ENCODE results near the gene CTNND2. TPM values are rescaled to one million over a fixed set of nuclear protein-coding genes. Genes with fewer than 3 reads are reported as not detected.

The CTNND2 gene
- polyA plus RNA-seq, 1 of the 3 experiments (the other 2 are of a cell fraction), result not detected

DNA sequence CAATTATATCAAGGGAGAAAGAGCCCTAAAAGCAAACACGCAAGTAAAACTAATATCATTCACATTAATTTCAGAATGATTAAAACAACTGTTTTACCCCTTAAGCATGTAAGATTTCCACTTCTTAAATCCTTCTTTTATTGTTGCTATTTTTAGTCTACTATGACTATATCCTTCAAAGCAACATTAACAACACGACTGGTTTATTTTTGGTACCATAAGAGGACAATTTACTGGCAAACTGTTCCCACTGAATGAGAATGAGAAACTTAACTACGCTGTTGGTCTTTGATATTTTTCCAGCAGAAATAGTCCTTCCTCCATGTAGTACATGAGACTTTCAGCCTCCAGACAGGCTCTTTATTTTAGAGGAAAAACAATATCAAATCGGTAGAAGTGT, 281.5 kb downstream of the CTNND2 start:
- no peaks in the 10 kb centered on the region for H3K9me2 ChIP-seq
- no peaks in the 10 kb centered on the region for H3K4me1 ChIP-seq (ENCODE audit: control insufficient read depth in 1 of 2, insufficient read depth in 2 of 2, low read depth in 1 of 2, low read length in 1 of 2)
- no peaks in the 10 kb centered on the region for H4K20me1 ChIP-seq (ENCODE audit: insufficient read depth)
- TF ChIP-seq RCOR1 (IDR thresholded peaks at IDR 0.05; ENCODE audit: low read length), result no peak
- no peak for TF ChIP-seq JUND (IDR thresholded peaks at IDR 0.05)
- TF ChIP-seq GATA2 (CRISPR knock-in tag; IDR thresholded peaks at IDR 0.05), result no peak
- no peak for TF ChIP-seq RFX5 (IDR thresholded peaks at IDR 0.05; ENCODE audit: low read length)
- no peak for TF ChIP-seq PBX3 (IDR thresholded peaks at IDR 0.05)
- TF ChIP-seq GABPA (IDR thresholded peaks at IDR 0.05; ENCODE audit: low read depth), result no peak
- TF ChIP-seq TAF1 (IDR thresholded peaks at IDR 0.05; ENCODE audit: borderline replicate concordance, low read depth, low read length), result no peak
- TF ChIP-seq, protein P1, sequence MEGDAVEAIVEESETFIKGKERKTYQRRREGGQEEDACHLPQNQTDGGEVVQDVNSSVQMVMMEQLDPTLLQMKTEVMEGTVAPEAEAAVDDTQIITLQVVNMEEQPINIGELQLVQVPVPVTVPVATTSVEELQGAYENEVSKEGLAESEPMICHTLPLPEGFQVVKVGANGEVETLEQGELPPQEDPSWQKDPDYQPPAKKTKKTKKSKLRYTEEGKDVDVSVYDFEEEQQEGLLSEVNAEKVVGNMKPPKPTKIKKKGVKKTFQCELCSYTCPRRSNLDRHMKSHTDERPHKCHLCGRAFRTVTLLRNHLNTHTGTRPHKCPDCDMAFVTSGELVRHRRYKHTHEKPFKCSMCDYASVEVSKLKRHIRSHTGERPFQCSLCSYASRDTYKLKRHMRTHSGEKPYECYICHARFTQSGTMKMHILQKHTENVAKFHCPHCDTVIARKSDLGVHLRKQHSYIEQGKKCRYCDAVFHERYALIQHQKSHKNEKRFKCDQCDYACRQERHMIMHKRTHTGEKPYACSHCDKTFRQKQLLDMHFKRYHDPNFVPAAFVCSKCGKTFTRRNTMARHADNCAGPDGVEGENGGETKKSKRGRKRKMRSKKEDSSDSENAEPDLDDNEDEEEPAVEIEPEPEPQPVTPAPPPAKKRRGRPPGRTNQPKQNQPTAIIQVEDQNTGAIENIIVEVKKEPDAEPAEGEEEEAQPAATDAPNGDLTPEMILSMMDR (IDR thresholded peaks at IDR 0.05), result no peak
- no peak for TF ChIP-seq SMC3 (IDR thresholded peaks at IDR 0.05; ENCODE audit: low read depth, low read length)
- no peak for TF ChIP-seq POLR2AphosphoS5 (IDR thresholded peaks at IDR 0.05; ENCODE audit: low read depth, low read length)
- no peak for TF ChIP-seq IRF3 (IDR thresholded peaks at IDR 0.05; ENCODE audit: low read depth, low read length)
- no peak for TF ChIP-seq FOXJ3 (CRISPR knock-in tag; IDR thresholded peaks at IDR 0.05)
- no peak for TF ChIP-seq FOXM1 (IDR thresholded peaks at IDR 0.05; ENCODE audit: low read depth)
- WGBS (ENCODE audit: low lambda C conversion rate), result 9% methylated on average over 4 of the region's 4 CpGs
- H2AFZ ChIP-seq (ENCODE audit: low read depth), result no peak overlapping the region
- H3K27me3 ChIP-seq (ENCODE audit: insufficient read depth), result no peaks in the 10 kb centered on the region
- ChIA-PET POLR2A (no interaction called here), CTCF (no interaction called here)
- no peak overlapping the region for H3K27ac ChIP-seq (ENCODE audit: low read depth in 2 of 2, low read length in 1 of 2)
- H3K4me2 ChIP-seq, result no peak overlapping the region
- DNase-seq, result no peak
- H3K36me3 ChIP-seq (replicated peaks in 1 of 2; ENCODE audit: control insufficient read depth in 1 of 2, insufficient read depth in 2 of 2, low read length in 1 of 2), result no peaks in the 10 kb centered on the region
- no peaks in the 10 kb centered on the region for H3F3A ChIP-seq (replicated peaks; ENCODE audit: insufficient read depth)
- no peak overlapping the region for H3K4me3 ChIP-seq (ENCODE audit: low read depth in 2 of 2, low read length in 1 of 2)
- H3K9me3 ChIP-seq, result no peaks in the 10 kb centered on the region
- no peak overlapping the region for H3K9ac ChIP-seq
- H3K79me2 ChIP-seq (ENCODE audit: insufficient read depth), result no peaks in the 10 kb centered on the region

DNA sequence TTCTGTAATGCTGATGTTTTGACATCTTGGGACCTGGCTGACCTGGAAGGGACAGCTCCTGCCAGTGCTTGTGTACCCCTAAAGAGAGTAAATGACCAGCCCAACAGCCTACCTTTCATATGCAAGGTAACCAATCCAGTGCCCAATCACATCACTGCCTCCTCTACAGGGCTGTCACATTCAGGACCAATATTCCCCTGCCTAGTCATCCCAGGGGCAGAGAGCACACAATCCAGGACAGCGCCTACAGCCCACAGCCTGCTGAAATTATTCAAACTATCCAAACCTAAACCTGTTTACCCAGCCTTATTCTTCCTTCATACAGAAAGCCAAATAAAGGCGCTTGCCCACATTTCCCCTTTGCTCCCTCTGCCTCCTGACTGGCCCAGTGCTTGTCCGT, 284.1 kb downstream of the CTNND2 start:
- 11% methylated on average over 3 of the region's 3 CpGs for WGBS (ENCODE audit: low lambda C conversion rate)
- no peak for DNase-seq
- H3F3A ChIP-seq (replicated peaks; ENCODE audit: insufficient read depth), result no peaks in the 10 kb centered on the region
- CTCF ChIA-PET, result interaction anchor here (1.3 kb wide), 1 partner anchor 352 kb away, joined by 3 read pairs; no protein-coding TSS in a partner anchor
- no peak overlapping the region for H3K4me2 ChIP-seq
- no peaks in the 10 kb centered on the region for H3K27me3 ChIP-seq (ENCODE audit: insufficient read depth)
- H3K9me3 ChIP-seq, result no peaks in the 10 kb centered on the region
- POLR2A ChIA-PET, result no interaction called here
- no peaks in the 10 kb centered on the region for H3K79me2 ChIP-seq (ENCODE audit: insufficient read depth)
- H2AFZ ChIP-seq (ENCODE audit: low read depth), result no peak overlapping the region
- no peaks in the 10 kb centered on the region for H3K36me3 ChIP-seq (replicated peaks in 1 of 2; ENCODE audit: control insufficient read depth in 1 of 2, insufficient read depth in 2 of 2, low read length in 1 of 2)
- no peak overlapping the region for H3K9ac ChIP-seq
- no peaks in the 10 kb centered on the region for H3K4me1 ChIP-seq (ENCODE audit: control insufficient read depth in 1 of 2, insufficient read depth in 2 of 2, low read depth in 1 of 2, low read length in 1 of 2)
- no peak overlapping the region for H3K27ac ChIP-seq (ENCODE audit: low read depth in 2 of 2, low read length in 1 of 2)
- H3K4me3 ChIP-seq (ENCODE audit: low read depth in 2 of 2, low read length in 1 of 2), result no peak overlapping the region
- H4K20me1 ChIP-seq (ENCODE audit: insufficient read depth), result no peaks in the 10 kb centered on the region
- no peaks in the 10 kb centered on the region for H3K9me2 ChIP-seq
- TF ChIP-seq, protein P2, sequence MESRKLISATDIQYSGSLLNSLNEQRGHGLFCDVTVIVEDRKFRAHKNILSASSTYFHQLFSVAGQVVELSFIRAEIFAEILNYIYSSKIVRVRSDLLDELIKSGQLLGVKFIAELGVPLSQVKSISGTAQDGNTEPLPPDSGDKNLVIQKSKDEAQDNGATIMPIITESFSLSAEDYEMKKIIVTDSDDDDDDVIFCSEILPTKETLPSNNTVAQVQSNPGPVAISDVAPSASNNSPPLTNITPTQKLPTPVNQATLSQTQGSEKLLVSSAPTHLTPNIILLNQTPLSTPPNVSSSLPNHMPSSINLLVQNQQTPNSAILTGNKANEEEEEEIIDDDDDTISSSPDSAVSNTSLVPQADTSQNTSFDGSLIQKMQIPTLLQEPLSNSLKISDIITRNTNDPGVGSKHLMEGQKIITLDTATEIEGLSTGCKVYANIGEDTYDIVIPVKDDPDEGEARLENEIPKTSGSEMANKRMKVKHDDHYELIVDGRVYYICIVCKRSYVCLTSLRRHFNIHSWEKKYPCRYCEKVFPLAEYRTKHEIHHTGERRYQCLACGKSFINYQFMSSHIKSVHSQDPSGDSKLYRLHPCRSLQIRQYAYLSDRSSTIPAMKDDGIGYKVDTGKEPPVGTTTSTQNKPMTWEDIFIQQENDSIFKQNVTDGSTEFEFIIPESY (IDR thresholded peaks at IDR 0.05; ENCODE audit: borderline replicate concordance, low read depth), result no peak
- TF ChIP-seq, protein P1 (IDR thresholded peaks at IDR 0.05), result no peak
- TF ChIP-seq, protein P3, sequence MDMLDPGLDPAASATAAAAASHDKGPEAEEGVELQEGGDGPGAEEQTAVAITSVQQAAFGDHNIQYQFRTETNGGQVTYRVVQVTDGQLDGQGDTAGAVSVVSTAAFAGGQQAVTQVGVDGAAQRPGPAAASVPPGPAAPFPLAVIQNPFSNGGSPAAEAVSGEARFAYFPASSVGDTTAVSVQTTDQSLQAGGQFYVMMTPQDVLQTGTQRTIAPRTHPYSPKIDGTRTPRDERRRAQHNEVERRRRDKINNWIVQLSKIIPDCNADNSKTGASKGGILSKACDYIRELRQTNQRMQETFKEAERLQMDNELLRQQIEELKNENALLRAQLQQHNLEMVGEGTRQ (IDR thresholded peaks at IDR 0.05; ENCODE audit: borderline replicate concordance, low read depth, low read length), result no peak
- TF ChIP-seq SMC3 (IDR thresholded peaks at IDR 0.05; ENCODE audit: low read depth, low read length), result no peak
- TF ChIP-seq USF1 (IDR thresholded peaks at IDR 0.05; ENCODE audit: borderline replicate concordance, low read depth), result no peak
- TF ChIP-seq TCF12 (IDR thresholded peaks at IDR 0.05), result no peak
- no peak for TF ChIP-seq MEF2A (IDR thresholded peaks at IDR 0.05; ENCODE audit: borderline replicate concordance, low read depth)
- no peak for TF ChIP-seq RFX5 (IDR thresholded peaks at IDR 0.05; ENCODE audit: low read length)
- TF ChIP-seq TAF1 (IDR thresholded peaks at IDR 0.05; ENCODE audit: borderline replicate concordance, low read depth, low read length), result no peak

All from SK-N-SH (cell line).